ENCODE data around the gene GRB7. TPM values are rescaled to one million over a fixed set of nuclear protein-coding genes. Genes with fewer than 3 reads are reported as not detected.

GRB7 gene
- total RNA-seq, 4 donors from 2014 or later: 0.44 TPM; not detected in 3

- TF ChIP-seq CTCF (IDR thresholded peaks at IDR 0.05; ENCODE audit: low read depth): no peak
These were observed 19.5 kb downstream of the GRB7 start for GRCh38 chr17:39757176-39757662.

GRCh38 chr17:39757931-39758873 lies 20.5 kb downstream of the GRB7 start:
- no peak for TF ChIP-seq CTCF (IDR thresholded peaks at IDR 0.05; ENCODE audit: low read depth)

GRCh38 chr17:39759204-39759603 lies 21.5 kb downstream of the GRB7 start:
- no peak for TF ChIP-seq CTCF (IDR thresholded peaks at IDR 0.05; ENCODE audit: low read depth)

GRCh38 chr17:39761861-39762496 lies 24.2 kb downstream of the GRB7 start:
- TF ChIP-seq CTCF (IDR thresholded peaks at IDR 0.05; ENCODE audit: low read depth): no peak

- TF ChIP-seq CTCF (IDR thresholded peaks at IDR 0.05; ENCODE audit: low read depth): no peak
These were observed 25.5 kb downstream of the GRB7 start for GRCh38 chr17:39763051-39763820.

- TF ChIP-seq CTCF (IDR thresholded peaks at IDR 0.05; ENCODE audit: low read depth): no peak
These were observed 27.4 kb downstream of the GRB7 start for GRCh38 chr17:39765175-39765574.

Data from subcutaneous adipose tissue (tissue), 4 donors.